Dedifferentiated amniotic fluid mesenchymal stem cell (primary cell): ENCODE results near the gene RAMP3.

Source experiments
- DNase-seq: peaks from one replicate; pipeline ENCODE4 v3.0.0-alpha.2; 2016; ENCODE audit errors: extremely low spot score

Gene RAMP3

DNA sequence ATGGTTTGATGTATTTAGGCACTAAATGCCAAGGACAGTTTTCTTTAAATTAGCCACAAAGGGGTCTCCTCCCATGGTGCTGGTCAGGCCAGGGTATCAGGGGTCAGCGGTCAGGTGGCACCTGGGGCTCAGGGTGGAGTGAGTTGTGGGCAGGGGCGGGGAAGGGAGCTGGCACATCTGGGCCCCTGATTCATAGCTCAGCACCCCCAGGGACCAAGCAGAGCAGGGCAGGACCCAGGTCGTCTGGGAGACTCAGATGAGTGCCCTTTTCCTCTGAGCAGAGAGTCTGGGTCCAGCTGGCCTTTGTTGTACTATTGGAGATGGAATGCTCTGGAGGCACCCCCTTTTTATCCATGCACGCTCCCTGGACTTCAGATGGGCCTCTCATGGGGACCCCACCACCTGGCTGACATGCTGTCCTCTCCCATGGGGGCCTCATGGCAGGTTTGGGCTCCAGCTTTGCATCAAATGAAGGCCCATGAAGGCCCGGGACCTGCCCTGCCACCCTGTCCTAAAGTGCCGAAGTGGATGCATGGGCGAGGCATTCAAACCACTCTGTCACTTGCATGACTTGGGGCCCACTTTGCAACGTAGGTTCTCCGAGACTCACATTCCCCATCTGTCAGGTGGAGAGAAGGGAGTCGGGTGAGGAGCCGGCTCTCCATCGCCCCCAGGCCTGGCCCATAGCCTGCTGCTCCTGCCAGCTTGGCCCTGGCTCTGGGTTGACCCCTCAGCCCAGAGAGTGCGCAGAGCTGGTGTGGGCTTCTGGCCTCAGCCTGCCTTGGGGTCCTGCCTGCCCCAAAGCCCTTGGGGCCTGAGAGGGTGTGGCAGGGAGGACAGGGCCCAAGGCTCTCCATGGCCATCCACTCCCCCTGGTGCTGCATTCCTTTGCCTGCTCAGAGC lies 66.4 kb downstream of the RAMP3 start:
- DNase-seq = no peak

GRCh38 chr7:45224832-45225231 lies 67.2 kb downstream of the RAMP3 start:
- DNase-seq = no peak

DNA sequence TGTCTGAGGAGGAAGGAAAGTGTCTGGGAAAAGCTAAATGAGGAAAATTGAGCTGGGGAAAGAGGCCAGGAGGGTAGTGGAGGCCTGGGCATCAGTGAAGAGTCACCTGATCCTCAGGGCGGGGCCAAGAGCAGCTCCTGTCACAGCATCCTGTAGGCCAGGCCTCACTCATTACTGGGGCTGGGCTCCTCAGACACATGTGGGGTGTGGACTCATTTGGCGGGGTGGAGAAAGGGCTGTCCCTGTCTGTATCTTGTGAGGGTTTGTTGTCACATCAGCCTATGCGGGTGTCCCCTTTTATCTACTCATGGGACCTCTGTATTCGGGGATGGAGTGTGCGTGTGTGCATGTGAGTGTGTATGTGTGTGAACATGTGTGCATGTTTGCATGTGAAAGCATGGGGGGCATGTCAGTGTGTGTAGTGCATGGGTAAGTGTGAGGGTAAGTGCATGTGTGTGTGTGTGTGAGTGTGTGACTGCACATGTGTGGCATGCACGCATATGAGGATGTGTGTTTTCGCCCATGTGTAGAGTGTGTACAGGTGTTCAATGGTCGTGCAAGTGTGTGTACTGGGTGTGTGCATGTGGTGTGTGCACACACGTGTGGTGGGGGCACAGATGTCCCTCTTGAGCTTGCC lies 67.8 kb downstream of the RAMP3 start:
- DNase-seq = no peak

DNA sequence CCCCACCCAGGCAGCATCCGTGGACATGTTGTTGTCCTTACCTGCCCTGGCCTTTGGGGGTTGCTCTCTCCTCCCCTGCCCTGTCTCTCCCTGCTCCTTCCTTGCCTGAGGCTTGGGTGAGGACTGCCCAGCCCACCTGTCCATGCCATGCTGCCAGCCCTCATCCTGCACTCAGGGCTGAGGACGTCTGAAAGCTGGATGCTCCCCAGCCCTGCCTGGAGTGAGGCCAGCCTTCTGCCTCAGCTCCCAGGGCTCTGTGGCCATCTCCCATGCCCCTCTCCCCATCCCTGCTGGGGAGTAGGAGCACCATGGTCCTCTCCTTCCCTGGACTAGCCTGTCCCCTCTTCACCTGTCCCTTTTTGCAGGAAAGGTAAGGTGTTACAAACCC lies 68.4 kb downstream of the RAMP3 start:
- DNase-seq = no peak

GRCh38 chr7:45229156-45229920 lies 71.7 kb downstream of the RAMP3 start:
- no peak for DNase-seq

DNA sequence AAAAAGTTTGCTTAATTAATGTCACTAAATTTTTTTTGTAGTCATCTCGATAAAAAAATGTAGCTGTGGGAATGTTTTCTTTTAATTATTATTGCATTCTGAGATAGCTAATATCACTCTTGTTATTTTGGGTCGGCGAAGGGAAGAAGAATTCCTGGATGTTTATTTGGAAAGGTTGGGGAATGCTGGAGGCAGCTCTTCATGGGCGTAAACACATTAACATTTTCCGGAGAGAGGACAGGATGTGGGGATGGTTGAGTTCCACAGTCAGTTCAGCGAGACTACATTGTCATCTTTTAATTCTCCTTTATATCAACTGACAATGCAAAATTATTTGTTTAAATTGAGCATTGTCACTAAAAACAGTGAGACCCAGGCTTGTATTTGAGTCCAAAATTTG lies 72.5 kb downstream of the RAMP3 start:
- DNase-seq = no peak

- DNase-seq = no peak
Observed at GRCh38 chr7:45230611-45231165, 73.1 kb downstream of the RAMP3 start.

DNA sequence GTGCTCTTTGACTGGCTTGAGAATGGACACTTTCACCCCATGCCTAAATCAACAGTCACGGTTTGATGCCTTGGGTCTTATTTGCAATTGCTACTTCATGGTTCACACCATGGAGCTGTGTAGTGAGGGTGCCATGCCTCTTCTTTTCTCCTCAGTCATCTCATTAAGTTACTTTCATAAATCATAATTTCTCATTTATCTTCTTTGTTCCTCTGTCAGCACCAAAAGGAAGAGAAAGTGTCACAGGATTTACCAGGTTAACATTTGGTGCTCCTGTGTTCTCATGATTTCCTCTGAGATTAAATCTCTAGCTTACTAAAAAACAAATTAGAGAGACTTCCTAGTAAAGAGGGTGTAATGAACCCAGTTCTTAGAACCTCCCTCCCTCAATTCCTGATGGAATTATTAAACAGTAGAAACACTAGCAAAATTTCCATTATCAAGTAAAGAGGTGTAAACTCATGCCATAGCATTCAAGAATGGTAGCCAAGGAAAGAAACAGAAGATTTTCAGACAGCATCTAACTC lies 75.7 kb downstream of the RAMP3 start:
- DNase-seq = no peak
